ENCODE data around the gene PRM2.

Gene PRM2

GRCh38 chr16:11242658-11243057 lies 33.6 kb downstream of the PRM2 start:
- DNase-seq, result no peak

DNA sequence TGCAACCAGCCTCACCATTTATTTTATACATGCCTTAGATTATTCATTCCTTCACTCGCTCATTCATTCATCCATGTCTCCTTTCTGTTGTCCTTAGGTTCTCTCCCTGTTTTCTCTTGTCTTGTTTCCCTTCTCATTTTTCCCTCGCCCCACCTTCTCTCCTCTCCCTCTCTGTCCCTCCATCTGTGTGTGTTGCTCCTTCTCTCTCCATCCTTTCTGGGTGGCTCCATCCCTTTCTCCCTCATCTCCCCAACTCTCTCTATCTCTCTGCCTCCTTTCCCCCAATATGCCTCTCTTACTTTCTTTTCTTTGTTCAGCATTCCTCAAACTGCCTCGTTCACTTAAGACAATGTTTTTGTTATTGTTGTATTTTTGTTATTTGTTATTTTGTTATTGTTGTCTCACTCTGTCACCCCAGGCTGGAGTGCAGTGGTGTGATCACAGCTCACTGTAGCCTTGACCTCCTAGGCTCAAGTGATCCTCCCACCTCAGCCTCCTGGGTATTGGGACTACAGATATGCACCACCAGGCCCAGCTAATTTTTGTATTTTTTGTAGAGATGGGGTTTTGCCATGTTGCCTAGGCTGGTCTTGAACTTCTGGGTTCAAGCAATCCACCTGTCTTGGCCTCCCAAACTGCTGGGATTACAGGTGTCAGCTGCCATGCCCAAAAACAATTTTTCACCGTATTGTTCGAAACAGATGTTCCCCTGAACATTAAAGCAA lies 34.6 kb downstream of the PRM2 start:
- DNase-seq, result no peak

DNA sequence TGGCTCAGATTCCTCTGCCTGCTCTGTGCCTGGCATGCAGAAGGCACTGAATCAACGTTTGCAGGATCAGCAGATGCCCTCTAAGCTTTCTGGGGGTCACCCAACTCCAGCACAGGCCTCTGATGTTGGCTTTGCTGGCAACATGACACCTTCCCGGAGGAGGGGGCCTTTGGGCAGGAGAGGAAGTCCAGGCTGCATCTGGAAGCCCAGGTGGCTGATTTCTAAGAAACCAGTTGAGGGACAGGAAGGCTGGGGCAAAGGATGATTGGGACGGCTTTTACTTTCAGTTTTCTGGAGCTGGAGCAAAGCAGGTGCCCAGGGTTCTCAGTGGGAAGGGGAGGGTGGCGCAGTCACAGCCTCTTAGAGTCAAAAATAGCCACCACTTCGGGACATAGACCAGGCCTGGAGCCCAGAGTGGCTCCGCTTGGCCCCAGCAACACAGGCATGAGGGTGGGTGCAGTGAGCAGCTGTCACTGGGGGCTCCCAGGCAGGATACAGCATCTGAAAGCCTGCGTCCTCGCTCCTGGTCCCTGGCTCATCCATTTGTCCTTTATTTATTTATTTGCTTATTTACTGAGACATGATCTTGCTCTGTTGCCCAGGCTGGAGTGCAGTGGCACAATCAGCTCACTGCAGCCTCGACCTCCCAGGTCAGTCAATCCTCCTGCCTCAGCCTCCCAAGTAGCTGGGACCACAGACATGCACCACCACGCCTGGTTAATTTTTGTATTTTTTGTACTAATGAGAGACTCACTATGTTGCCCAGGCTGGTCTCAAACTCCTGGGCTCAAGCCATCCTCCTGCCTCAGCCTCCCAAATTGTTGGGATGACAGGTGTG lies 35.4 kb downstream of the PRM2 start:
- DNase-seq, result no peak

DNA sequence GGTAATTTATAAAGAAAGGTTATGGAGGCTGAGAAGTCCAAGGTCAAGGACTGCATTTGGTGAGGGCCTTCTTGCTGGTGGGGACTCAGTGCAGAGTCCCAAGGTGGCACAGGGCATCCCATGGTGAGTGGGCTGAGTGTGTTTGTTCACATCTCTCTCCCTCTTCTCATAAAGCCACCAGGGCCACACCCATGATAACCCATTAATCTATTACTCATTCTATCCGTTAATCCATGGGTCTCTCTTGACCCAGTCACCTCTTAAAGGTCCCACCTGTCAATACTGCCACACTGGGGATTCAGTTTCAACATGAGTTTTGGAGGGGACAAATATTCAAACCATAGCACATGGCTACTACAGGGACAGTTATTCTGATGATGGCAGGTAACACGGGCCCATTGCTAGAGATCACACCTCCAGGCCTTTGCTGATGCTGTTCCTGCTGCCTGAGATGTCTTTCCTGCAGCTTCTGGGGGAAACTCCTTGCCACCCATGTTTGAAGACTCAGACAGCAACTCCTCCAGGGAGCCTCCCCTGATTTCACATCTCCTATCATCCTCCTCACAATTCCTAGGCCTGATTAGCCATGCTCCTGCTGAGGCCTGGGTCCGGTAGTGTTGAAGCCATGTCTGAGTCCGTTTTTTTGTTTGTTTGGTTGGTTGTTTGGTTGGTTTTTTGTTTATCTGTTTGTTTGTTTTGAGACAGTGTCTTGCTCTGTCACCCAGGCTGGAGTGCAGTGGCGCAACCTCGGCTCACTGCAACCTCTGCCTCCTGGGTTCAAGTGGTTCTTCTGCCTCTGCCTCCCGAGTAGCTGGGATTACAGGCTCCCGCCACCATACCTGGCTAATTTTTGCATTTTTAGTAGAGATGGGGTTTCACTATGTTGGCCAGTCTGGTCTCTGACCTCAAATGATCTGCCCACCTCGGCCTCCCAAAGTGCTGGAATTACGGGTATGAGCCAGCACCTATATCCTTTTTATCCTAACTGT lies 36.3 kb downstream of the PRM2 start:
- no peak for DNase-seq

GRCh38 chr16:11238272-11239202 lies 37.7 kb downstream of the PRM2 start:
- no peak for DNase-seq

GRCh38 chr16:11236461-11237254 lies 39.6 kb downstream of the PRM2 start:
- no peak for DNase-seq

- DNase-seq, result no peak
These were observed 40.6 kb downstream of the PRM2 start for GRCh38 chr16:11235703-11235991.

GRCh38 chr16:11234884-11235702 lies 41.2 kb downstream of the PRM2 start:
- DNase-seq, result no peak

GRCh38 chr16:11233727-11234376 lies 42.4 kb downstream of the PRM2 start:
- DNase-seq, result no peak

- no peak for DNase-seq
These were observed 43.2 kb downstream of the PRM2 start for GRCh38 chr16:11232852-11233726.

DNA sequence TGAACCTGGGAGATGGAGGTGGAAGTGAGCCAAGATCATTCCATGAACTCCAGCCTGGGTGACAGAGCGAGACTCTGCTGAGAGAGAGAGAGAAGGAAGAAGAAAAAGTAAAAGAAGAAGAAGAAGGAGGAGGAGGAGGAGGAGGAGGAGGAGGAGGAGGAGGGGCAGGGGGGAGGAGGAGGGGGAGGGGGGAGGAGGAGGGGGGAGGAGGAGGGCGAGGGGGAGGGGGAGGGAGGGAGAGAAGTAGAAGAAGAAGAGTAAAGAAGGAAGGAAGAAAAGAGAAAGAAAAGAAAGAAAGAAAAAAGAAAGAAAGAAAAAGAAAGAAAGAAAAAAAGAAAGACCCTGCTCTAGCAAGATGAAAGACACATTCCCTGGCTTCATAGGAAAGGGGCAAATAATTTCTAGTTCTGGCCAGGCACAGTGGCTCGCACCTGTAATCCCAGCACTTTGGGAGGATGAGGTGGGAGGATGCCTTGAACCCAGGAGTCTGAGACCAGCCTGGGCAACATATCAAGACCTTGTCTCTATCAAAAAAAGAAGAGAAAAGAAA lies 43.9 kb downstream of the PRM2 start:
- DNase-seq, result no peak

GRCh38 chr16:11231367-11231970 lies 44.8 kb downstream of the PRM2 start:
- DNase-seq, result no peak

DNA sequence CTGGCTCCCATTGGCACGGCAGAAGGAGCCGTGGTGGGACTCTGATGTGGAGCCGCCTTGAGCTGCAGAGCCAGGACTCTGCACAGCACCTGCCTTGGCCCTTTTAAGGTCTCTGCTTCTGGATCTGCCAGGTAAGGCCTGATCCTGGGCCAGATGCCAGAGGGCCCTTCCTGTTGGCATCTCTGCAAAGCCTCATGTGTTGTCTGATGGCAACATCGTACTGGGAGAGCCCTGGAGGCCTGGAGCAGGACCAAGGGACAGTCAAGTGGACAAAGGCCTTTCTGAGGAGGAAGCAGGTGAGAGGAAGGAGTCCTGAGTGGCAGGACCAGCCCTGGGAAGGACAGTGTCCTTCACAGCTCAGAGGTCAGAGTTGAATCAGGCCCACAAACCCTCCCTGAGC lies 46.4 kb downstream of the PRM2 start:
- DNase-seq, result peak; percentile 13

GRCh38 chr16:11229432-11229831 lies 46.8 kb downstream of the PRM2 start:
- no peak for DNase-seq

DNA sequence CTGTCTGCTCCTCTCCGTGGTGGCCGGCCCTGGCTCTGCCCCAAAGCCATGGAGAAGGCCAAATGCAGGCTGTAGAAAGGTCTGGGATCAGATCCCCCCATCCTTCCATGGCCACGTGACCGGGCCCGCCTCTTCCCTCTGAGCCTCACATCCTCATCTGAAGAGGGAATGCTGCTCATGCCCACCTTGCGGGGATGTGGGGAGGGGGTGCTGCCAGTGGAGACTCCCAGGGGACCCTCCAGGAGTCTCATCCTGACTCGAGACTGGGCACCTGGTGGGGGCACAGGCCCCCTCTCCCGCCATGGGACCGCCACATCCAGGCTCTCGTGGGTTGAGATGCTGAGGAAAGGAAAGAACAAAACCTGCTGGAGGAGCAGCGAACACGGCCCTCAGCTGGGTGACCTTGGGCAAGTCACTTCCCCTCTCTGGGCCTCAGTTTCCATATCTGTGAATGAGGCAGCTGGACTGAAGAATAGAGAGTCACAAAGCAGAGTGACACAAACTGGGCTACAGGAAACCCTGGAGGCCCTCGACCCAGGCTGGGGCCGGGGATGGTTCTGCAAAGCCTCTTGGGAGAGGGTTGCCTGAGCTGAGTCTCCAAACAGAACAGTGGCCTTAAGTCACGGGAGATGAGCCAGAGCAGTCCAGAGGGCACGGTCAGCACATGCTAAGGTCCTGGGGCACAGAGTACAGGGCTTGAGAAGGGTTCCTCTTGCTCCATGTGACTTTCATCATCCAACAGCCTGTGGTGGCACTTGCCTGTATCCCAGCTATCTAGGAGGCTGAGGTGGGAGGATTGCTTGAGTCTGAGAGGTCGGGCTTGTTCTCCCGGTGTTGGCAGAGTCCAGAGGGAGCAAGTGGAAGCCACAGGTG lies 50.4 kb downstream of the PRM2 start:
- DNase-seq, result no peak

Data from NCI-H1105 treated with DMSO at 0.1 percent for 48 hours (cell line).